ENCODE measurements around the gene WFIKKN1. TPM values are rescaled to one million over a fixed set of nuclear protein-coding genes. Genes with fewer than 3 reads are reported as not detected.
A peak's percentile ranks its signal among the peaks of the same experiment; 100 is the strongest.

WFIKKN1 gene
- total RNA-seq, 1 donor from 2014 or later = 1.7 TPM

GRCh38 chr16:625117-625976 lies 5.4 kb upstream of the WFIKKN1 start:
- DNase-seq (ENCODE audit: low spot score) = no peak

DNA sequence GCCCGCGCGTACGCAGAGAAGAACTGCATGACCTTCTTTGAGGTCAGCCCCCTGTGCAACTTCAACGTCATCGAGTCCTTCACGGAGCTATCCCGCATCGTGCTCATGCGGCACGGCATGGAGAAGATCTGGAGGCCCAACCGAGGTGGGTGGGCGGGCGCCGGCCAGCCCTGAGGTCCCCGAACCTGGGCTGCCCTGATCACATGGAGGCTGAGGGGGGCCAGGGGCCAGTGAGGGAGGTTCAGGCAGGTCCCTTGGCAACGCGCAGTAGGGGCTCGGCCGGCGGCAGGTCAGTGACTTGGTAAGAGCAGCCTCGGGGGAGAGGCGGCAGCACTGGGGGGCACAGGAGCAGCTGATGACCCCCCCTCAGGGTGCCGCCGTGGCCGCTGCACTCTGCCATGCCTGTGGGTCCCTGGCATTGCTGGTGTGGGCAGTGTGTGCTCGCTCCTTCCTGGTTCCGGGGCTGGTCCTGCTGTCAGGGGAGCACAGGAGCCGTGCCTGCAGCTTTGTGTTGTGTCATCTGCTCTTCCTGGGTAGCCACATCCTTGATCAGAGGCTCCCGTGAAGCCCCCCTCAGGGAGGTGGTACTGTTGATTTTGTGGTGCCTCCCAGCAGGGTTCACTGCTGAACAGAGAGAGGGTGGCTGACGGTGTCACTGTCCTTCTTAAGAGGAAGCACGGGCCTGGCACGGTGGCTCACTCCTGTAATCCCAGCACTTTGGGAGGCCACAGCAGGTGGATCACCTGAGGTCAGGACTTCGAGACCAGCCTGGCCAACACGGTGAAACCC lies 4.6 kb upstream of the WFIKKN1 start:
- DNase-seq (ENCODE audit: low spot score) = no peak

DNA sequence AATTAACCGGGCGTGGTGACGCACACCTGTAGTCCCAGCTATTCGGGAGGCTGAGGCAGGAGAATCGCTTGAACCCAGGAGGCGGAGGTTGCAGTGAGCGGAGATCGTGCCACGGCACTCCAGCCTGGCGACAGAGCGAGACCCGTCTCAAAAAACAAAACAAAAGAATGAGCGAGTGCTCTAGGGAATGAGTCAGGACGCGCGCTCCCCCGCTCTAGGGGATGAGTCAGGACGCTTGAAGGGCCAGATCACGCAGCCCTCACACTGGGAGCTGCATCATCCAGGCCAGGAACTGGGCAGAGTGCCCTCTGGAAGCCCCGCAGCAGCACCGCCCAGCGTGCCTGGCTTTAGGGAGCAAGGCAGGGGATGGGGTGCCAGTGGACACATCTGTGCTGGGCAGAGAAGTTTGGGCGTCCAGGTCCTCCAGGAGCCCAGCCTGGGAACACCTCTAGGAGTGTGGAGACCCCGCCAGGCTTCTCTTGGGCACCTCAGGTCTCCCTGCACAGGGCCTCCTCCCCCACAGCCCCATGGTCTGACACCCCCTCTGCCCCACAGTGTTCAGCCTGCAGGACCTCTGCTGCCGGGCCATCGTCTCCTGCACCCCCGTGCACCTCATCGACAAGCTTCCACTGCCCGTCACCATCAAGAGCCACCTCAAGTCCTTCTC lies 3.9 kb upstream of the WFIKKN1 start:
- no peak for DNase-seq (ENCODE audit: low spot score)

DNA sequence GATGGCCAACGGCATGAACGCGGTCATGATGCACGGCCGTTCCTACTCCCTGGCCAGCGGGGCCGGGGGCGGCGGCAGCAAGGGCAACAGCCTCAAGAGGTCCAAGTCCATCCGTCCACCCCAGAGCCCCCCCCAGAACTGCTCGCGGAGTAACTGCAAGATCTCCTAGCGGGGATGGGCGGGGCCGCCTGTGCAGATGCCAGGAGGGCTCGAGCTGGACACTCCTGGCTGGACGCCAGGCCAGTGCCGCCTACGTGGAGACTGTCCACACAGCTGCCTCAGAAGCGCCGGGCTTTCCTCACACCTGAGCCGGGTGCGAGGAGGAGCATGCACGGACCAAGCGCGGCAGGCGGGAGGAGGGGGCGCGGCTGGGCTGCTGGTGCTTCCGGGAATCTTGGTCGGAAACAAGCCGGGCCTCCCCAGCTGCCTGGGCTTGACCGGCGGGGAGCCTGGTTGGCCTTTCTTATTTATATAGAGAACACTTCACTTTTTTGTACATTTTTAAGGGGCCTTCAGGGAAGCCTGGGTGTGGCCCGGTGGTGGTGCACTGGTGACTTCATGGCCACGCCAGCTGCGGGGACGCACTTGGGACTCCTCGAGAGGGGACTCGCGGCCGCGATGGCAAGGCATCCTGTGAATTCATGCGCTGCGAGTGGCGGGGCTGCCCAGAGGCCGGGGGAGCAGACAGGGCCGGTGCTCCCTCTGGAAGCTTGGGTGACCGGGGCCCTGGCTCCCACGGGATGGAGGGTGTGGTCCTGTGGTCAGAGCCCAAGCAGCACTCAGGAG lies 3.1 kb upstream of the WFIKKN1 start:
- peak; percentile 71 for DNase-seq (ENCODE audit: low spot score)

GRCh38 chr16:628321-629061 lies 2.3 kb upstream of the WFIKKN1 start:
- no peak for DNase-seq (ENCODE audit: low spot score)

GRCh38 chr16:629185-629832 lies 1.5 kb upstream of the WFIKKN1 start:
- DNase-seq (ENCODE audit: low spot score) = no peak

DNA sequence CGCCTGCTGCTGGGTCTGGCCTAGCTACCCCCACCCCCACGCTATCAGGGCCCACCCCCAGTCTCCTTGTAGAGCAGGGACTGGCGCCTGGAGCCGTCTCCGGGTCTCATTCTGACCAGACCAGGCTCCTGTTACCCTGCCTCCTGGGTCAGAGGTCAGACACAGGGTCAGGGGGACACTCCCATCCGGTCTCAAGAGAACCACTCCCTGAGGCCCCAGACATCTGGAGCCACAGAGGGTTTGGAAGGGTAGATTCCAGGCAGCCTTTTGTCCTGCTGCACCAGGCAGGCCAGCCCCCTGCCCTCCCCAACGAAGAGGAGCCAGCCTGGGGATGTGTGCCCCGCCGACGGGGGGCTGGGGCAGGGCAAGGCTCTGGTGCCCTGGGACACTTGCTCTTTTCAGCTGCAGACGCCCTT lies 944 bp upstream of the WFIKKN1 start:
- DNase-seq (ENCODE audit: low spot score) = no peak

GRCh38 chr16:630249-630814 lies 453 bp upstream of the WFIKKN1 start:
- no peak for DNase-seq (ENCODE audit: low spot score)

DNA sequence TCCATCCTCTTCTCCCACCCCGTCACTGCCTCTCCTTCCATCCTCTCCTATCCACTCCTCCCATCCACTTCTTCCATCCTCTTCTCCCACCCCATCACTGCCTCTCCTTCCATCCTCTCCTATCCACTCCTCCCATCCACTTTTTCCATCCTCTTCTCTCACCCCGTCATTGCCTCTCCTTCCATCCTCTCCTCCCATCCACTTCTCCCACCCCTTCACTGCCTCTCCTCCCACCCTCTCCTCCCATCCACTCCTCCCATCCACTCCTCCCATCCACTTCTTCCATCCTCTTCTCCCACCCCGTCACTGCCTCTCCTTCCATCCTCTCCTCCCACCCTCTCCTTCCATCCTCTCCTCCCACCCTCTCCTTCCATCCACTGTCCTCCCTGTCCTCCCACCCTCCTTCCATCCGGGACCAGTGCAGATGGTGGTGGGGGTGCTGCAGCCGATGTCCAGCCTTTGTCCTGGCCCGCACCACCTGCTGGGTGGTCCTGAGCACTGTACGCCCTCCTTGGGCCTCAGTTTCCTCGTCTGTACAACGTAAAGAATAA lies 1.1 kb downstream of the WFIKKN1 start:
- no peak for DNase-seq (ENCODE audit: low spot score)

DNA sequence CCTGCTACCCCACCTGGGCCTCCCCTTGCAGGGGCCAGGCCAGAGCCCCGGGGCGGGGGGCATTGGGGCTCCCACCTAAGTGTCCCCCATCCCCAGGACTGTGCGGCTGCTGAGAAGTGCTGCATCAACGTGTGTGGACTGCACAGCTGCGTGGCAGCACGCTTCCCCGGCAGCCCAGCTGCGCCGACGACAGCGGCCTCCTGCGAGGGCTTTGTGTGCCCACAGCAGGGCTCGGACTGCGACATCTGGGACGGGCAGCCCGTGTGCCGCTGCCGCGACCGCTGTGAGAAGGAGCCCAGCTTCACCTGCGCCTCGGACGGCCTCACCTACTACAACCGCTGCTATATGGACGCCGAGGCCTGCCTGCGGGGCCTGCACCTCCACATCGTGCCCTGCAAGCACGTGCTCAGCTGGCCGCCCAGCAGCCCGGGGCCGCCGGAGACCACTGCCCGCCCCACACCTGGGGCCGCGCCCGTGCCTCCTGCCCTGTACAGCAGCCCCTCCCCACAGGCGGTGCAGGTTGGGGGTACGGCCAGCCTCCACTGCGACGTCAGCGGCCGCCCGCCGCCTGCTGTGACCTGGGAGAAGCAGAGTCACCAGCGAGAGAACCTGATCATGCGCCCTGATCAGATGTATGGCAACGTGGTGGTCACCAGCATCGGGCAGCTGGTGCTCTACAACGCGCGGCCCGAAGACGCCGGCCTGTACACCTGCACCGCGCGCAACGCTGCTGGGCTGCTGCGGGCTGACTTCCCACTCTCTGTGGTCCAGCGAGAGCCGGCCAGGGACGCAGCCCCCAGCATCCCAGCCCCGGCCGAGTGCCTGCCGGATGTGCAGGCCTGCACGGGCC lies 1.9 kb downstream of the WFIKKN1 start:
- no peak for DNase-seq (ENCODE audit: low spot score)

- DNase-seq (ENCODE audit: low spot score) = no peak
Observed at GRCh38 chr16:633336-634050, 2.7 kb downstream of the WFIKKN1 start.

GRCh38 chr16:634051-634670 lies 3.4 kb downstream of the WFIKKN1 start:
- DNase-seq (ENCODE audit: low spot score) = no peak

DNA sequence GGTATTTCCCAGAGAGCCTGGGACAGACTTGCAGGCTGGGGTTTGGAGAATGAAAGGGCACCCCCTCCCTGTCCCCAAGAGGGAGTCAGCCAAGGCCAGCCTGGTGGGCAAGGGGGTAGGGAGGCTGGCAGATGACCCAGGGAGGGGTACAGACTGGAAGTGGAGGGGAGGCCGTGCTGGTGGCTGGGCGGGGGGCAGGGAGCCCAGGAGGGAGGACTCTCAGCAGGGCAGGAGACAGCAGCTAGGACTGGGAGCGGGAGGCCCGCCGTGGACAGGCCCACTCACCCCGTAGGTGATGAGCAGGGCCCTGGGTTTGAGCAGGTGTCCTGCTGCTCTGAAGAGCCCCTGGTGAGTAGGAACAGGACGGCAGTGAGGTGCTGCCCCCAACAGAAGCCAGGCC lies 4.2 kb downstream of the WFIKKN1 start:
- DNase-seq (ENCODE audit: low spot score) = no peak

- no peak for DNase-seq (ENCODE audit: low spot score)
Observed at GRCh38 chr16:635573-636205, 4.9 kb downstream of the WFIKKN1 start.

DNA sequence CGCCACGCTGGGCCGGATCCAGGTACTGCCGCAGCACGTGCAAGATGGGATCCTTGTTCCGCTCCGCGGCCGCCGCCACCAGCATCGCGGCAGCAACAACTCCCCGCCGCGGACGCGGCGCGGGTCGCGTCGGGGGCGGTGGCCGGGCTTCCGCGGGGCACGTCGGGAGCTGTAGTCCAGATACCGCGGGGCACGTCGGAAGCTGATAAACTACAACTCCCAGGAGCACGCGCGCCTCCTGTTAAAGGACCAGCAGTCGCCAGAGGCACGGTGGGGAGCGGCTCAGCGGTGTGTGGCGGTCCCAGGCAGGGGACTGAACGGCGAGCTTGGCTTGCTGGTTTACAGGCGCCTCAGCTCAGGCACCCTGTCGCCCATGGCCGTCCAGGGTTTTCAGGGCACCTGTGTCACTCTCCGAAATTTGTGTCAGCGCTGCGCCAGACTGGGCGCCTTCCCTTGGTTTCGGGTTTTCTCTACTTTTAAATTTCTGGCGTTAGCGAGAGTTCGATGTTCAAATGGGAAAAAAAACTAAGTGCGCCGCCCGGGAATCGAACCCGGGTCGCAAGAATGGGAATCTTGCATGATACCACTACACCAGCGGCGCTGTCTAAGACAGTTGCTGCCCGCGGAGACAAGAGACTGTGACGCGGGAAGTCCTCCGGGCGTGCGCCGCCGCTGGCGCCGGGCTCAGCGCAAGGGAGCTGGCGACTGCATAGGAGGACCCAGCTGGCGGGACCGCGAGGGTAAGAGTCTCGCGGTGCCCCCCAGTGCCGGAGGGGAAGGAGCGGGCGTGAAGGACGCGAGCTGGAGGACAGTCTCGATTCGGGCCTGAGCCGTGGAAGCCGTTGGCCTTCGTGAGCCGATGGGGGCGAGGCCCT lies 5.7 kb downstream of the WFIKKN1 start, which contains the start of gene METTL26:
METTL26 (minus strand) TSS at position 100 of the 875 bp plus-strand sequence; CDS start at position 85, 15 bp downstream.
- DNase-seq (ENCODE audit: low spot score) = peak; percentile 96

Data from mucosa of gallbladder (tissue), 1 donor.